ENCODE data around the gene POLK. TPM values are rescaled to one million over a fixed set of nuclear protein-coding genes. Genes with fewer than 3 reads are reported as not detected.

Gene POLK
- total RNA-seq, 1 experiment from 2014 or later: 9.0 TPM

- no peaks in the 10 kb centered on the region for H3K27me3 ChIP-seq (ENCODE audit: low read length)
- no peaks in the 10 kb centered on the region for H4K20me1 ChIP-seq (ENCODE audit: low read length)
- no peak overlapping the region for H3K4me3 ChIP-seq (ENCODE audit: low read length)
- ChIA-PET POLR2A (ENCODE audit: unreplicated experiment) (no interaction called here), CTCF (no interaction called here)
- no peaks in the 10 kb centered on the region for H3K9me2 ChIP-seq (replicated peaks; ENCODE audit: low read length)
- H3K4me1 ChIP-seq (ENCODE audit: insufficient read depth, low read length): peaks cover 14% of the 10 kb centered on the region; the same call in 1 of the 2 replicates
- no peak for DNase-seq
- no peaks in the 10 kb centered on the region for H3F3A ChIP-seq (ENCODE audit: low read length, unreplicated experiment)
- no peak overlapping the region for H2AFZ ChIP-seq (ENCODE audit: low read length)
- no TSS peak for BruUV-seq (replicated peaks)
- no peak for ATAC-seq
- H3K9ac ChIP-seq (ENCODE audit: low read length): no peak overlapping the region
- intact Hi-C loops (cut with micrococcal nuclease): no loop called here
- H3K36me3 ChIP-seq (ENCODE audit: low read depth, low read length): no peaks in the 10 kb centered on the region
- H3K79me2 ChIP-seq (ENCODE audit: low read length): no peaks in the 10 kb centered on the region
- TF ChIP-seq, protein P1, sequence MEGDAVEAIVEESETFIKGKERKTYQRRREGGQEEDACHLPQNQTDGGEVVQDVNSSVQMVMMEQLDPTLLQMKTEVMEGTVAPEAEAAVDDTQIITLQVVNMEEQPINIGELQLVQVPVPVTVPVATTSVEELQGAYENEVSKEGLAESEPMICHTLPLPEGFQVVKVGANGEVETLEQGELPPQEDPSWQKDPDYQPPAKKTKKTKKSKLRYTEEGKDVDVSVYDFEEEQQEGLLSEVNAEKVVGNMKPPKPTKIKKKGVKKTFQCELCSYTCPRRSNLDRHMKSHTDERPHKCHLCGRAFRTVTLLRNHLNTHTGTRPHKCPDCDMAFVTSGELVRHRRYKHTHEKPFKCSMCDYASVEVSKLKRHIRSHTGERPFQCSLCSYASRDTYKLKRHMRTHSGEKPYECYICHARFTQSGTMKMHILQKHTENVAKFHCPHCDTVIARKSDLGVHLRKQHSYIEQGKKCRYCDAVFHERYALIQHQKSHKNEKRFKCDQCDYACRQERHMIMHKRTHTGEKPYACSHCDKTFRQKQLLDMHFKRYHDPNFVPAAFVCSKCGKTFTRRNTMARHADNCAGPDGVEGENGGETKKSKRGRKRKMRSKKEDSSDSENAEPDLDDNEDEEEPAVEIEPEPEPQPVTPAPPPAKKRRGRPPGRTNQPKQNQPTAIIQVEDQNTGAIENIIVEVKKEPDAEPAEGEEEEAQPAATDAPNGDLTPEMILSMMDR (conservative IDR thresholded peaks at IDR 0.05; ENCODE audit: low read depth, low read length): no peak
- TF ChIP-seq EZH2phosphoT487 (IDR thresholded peaks at IDR 0.05; ENCODE audit: borderline replicate concordance, low read length) (no peak), EZH2 (IDR thresholded peaks at IDR 0.05; ENCODE audit: low read length, unreplicated experiment) (no peak)
- no peak overlapping the region for H3K4me2 ChIP-seq (ENCODE audit: low read length)
- peak overlapping the region; percentile 72 for H3K27ac ChIP-seq (ENCODE audit: low read length)
- no peaks in the 10 kb centered on the region for H3K9me3 ChIP-seq (ENCODE audit: low read length)
These were observed 89.9 kb downstream of the POLK start for GRCh38 chr5:75601567-75601966.

- H3K4me1 ChIP-seq (ENCODE audit: insufficient read depth, low read length): peaks cover 14% of the 10 kb centered on the region; the same call in 1 of the 2 replicates
- no peak overlapping the region for H2AFZ ChIP-seq (ENCODE audit: low read length)
- H4K20me1 ChIP-seq (ENCODE audit: low read length): no peaks in the 10 kb centered on the region
- H3F3A ChIP-seq (ENCODE audit: low read length, unreplicated experiment): no peaks in the 10 kb centered on the region
- DNase-seq (peak; percentile 66), ATAC-seq (peak; percentile 15; the same call in 1 of the 2 replicates)
- H3K4me2 ChIP-seq (ENCODE audit: low read length): no peak overlapping the region
- peak overlapping the region; percentile 72 for H3K27ac ChIP-seq (ENCODE audit: low read length)
- no peak overlapping the region for H3K4me3 ChIP-seq (ENCODE audit: low read length)
- POLR2A ChIA-PET (ENCODE audit: unreplicated experiment): no interaction called here
- CTCF ChIA-PET: no interaction called here
- no peaks in the 10 kb centered on the region for H3K36me3 ChIP-seq (ENCODE audit: low read depth, low read length)
- no peak overlapping the region for H3K9ac ChIP-seq (ENCODE audit: low read length)
- H3K79me2 ChIP-seq (ENCODE audit: low read length): no peaks in the 10 kb centered on the region
- H3K9me3 ChIP-seq (ENCODE audit: low read length): no peaks in the 10 kb centered on the region
- intact Hi-C loops (cut with micrococcal nuclease): no loop called here
- TF ChIP-seq, protein P1 (conservative IDR thresholded peaks at IDR 0.05; ENCODE audit: low read depth, low read length): no peak
- no peak for TF ChIP-seq EZH2 (IDR thresholded peaks at IDR 0.05; ENCODE audit: low read length, unreplicated experiment)
- BruUV-seq (replicated peaks): no TSS peak
- no peaks in the 10 kb centered on the region for H3K27me3 ChIP-seq (ENCODE audit: low read length)
- no peaks in the 10 kb centered on the region for H3K9me2 ChIP-seq (replicated peaks; ENCODE audit: low read length)
These were observed 90.3 kb downstream of the POLK start for GRCh38 chr5:75601996-75602395.

GRCh38 chr5:75603371-75603770 lies 91.7 kb downstream of the POLK start:
- no peak overlapping the region for H3K4me2 ChIP-seq (ENCODE audit: low read length)
- ChIA-PET POLR2A (ENCODE audit: unreplicated experiment) (no interaction called here), CTCF (no interaction called here)

More at GRCh38 chr5:75603371-75603770, 91.7 kb downstream of the POLK start:
- H3K27me3 ChIP-seq (ENCODE audit: low read length): no peaks in the 10 kb centered on the region
- H3K4me3 ChIP-seq (ENCODE audit: low read length): no peak overlapping the region
- H3K9me2 ChIP-seq (replicated peaks; ENCODE audit: low read length): no peaks in the 10 kb centered on the region
- H2AFZ ChIP-seq (ENCODE audit: low read length): no peak overlapping the region
- intact Hi-C loops (cut with micrococcal nuclease): no loop called here
- BruUV-seq (replicated peaks): no TSS peak
- no peaks in the 10 kb centered on the region for H3F3A ChIP-seq (ENCODE audit: low read length, unreplicated experiment)
- no peak for TF ChIP-seq EZH2 (IDR thresholded peaks at IDR 0.05; ENCODE audit: low read length, unreplicated experiment)
- TF ChIP-seq, protein P1 (conservative IDR thresholded peaks at IDR 0.05; ENCODE audit: low read depth, low read length): no peak
- no peak for TF ChIP-seq EZH2phosphoT487 (IDR thresholded peaks at IDR 0.05; ENCODE audit: borderline replicate concordance, low read length)
- H3K9ac ChIP-seq (ENCODE audit: low read length): no peak overlapping the region
- ATAC-seq (no peak), DNase-seq (no peak)
- no peaks in the 10 kb centered on the region for H4K20me1 ChIP-seq (ENCODE audit: low read length)
- H3K27ac ChIP-seq (ENCODE audit: low read length): no peak overlapping the region
- H3K4me1 ChIP-seq (ENCODE audit: insufficient read depth, low read length): peaks cover 14% of the 10 kb centered on the region; the same call in 1 of the 2 replicates
- H3K36me3 ChIP-seq (ENCODE audit: low read depth, low read length): no peaks in the 10 kb centered on the region
- no peaks in the 10 kb centered on the region for H3K9me3 ChIP-seq (ENCODE audit: low read length)
- H3K79me2 ChIP-seq (ENCODE audit: low read length): no peaks in the 10 kb centered on the region
